Right ventricle myocardium superior (tissue), 1 donor: ENCODE data around the gene VHLL. TPM values are rescaled to one million over a fixed set of nuclear protein-coding genes. Genes with fewer than 3 reads are reported as not detected.

Source experiments
- ATAC-seq: fragments of 200-7000 bp; cut with Tn5 transposase; one replicate; pipeline ENCODE4 v1.9.1; 2020; ENCODE audit warnings: mild to moderate bottlenecking; ENCODE audit not compliant: poor library complexity
- DNase-seq: peaks from one replicate; pipeline ENCODE4 v3.0.0-alpha.2; 2020
- intact Hi-C: fragments of 100-400 bp; cut with DNase I; formaldehyde crosslinking; loops from one replicate; pipeline ENCODE4 v1.11.2; 2022
- total RNA-seq: library from RNA; stranded (reverse); fragmentation: NEBNext Ultra II Directional; extraction: Animal tissue kit (Norgen Biotek cat#: 25700); gene quantifications from one replicate; pipeline ENCODE4 v1.2.1, GENCODE V29; 2021
- donor health status: DM: no; HTN: yes; CAD: no; lungs with severe emphysema.

VHLL gene
- total RNA-seq, 1 donor from 2014 or later: not detected

GRCh38 chr1:156295391-156295947 is 3.6 kb downstream of the VHLL start, which contains the start of gene GLMP:
Gene GLMP (minus strand): TSS chr1:156295679. CDS start chr1:156295645, 34 bp downstream.
- intact Hi-C loops: no loop called here
- DNase-seq (peak; percentile 85), ATAC-seq (peak; percentile 66)

- intact Hi-C loops: no loop called here
- DNase-seq (no peak), ATAC-seq (no peak)
Observed at GRCh38 chr1:156293895-156294294, 5.2 kb downstream of the VHLL start.

- DNase-seq (no peak), ATAC-seq (no peak)
- intact Hi-C loops: no loop called here
Observed at GRCh38 chr1:156293098-156293434, 6.0 kb downstream of the VHLL start.

- peak; percentile 96 for DNase-seq
- peak; percentile 95 for ATAC-seq
- intact Hi-C loops: no loop called here
Observed at GRCh38 chr1:156291226-156292061, 7.7 kb downstream of the VHLL start.

GRCh38 chr1:156289857-156290256 is 9.2 kb downstream of the VHLL start:
- no peak for DNase-seq
- intact Hi-C loops: no loop called here
- no peak for ATAC-seq

- DNase-seq (no peak), ATAC-seq (no peak)
- intact Hi-C loops: no loop called here
Observed at GRCh38 chr1:156286061-156286460, 13.0 kb downstream of the VHLL start.

GRCh38 chr1:156285437-156285836 is 13.7 kb downstream of the VHLL start:
- ATAC-seq: no peak
- no peak for DNase-seq
- intact Hi-C loops: no loop called here

GRCh38 chr1:156284757-156285156 is 14.3 kb downstream of the VHLL start:
- DNase-seq (peak; percentile 1), ATAC-seq (no peak)
- intact Hi-C loops: no loop called here

- ATAC-seq (no peak), DNase-seq (no peak)
- intact Hi-C loops: no loop called here
Observed at GRCh38 chr1:156284112-156284511, 15.0 kb downstream of the VHLL start, which contains the start of gene TMEM79. Gene TMEM79 (plus strand): TSS chr1:156284325. CDS start chr1:156285227, 902 bp downstream.

- intact Hi-C loops: no loop called here
- ATAC-seq: no peak
- DNase-seq: no peak
Observed at GRCh38 chr1:156283521-156283920, 15.6 kb downstream of the VHLL start.

- intact Hi-C loops: no loop called here
Observed at GRCh38 chr1:156282479-156283222, 16.5 kb downstream of the VHLL start, which contains the start of gene SMG5. Gene SMG5 (minus strand): TSS chr1:156282825. CDS start chr1:156282680, 145 bp downstream.

GRCh38 chr1:156281693-156282478 is 17.2 kb downstream of the VHLL start:
- intact Hi-C loops: no loop called here
- no peak for DNase-seq
- ATAC-seq: peak; percentile 6

More at GRCh38 chr1:156282479-156283222, 16.5 kb downstream of the VHLL start, which contains the start of gene SMG5:
- ATAC-seq: peak; percentile 96
- peak; percentile 97 for DNase-seq

GRCh38 chr1:156281281-156281680 is 17.8 kb downstream of the VHLL start:
- ATAC-seq (peak; percentile 76), DNase-seq (peak; percentile 78)
- intact Hi-C loops: no loop called here

- intact Hi-C loops: no loop called here
- DNase-seq (no peak), ATAC-seq (no peak)
Observed at GRCh38 chr1:156279837-156280236, 19.3 kb downstream of the VHLL start.

- ATAC-seq (no peak), DNase-seq (peak; percentile 23)
- intact Hi-C loops: no loop called here
Observed at GRCh38 chr1:156276966-156277381, 22.1 kb downstream of the VHLL start.

- intact Hi-C loops: no loop called here
- ATAC-seq (no peak), DNase-seq (no peak)
Observed at GRCh38 chr1:156276532-156276931, 22.6 kb downstream of the VHLL start.

GRCh38 chr1:156270314-156270713 is 28.8 kb downstream of the VHLL start:
- no peak for ATAC-seq
- intact Hi-C loops: no loop called here
- DNase-seq: no peak

- DNase-seq (no peak), ATAC-seq (no peak)
- intact Hi-C loops: no loop called here
Observed at GRCh38 chr1:156268336-156268735, 30.8 kb downstream of the VHLL start.

- ATAC-seq (no peak), DNase-seq (no peak)
- intact Hi-C loops: no loop called here
Observed at GRCh38 chr1:156266051-156266450, 33.1 kb downstream of the VHLL start.
